ENCODE data around the gene RASGRP4.
"Not testable (repeated sequence)": the region's sequence is repeated elsewhere in the genome, so short reads cannot be mapped to it uniquely, and the experiment has no call there.

RASGRP4 gene

GRCh38 chr19:38375098-38375493 is 50.9 kb downstream of the RASGRP4 start:
- H3K27me3 ChIP-seq = no peaks in the 10 kb centered on the region
- peaks cover 49% of the 10 kb centered on the region for H4K20me1 ChIP-seq
- H3K36me3 ChIP-seq = peaks cover 40% of the 10 kb centered on the region
- H3K9me3 ChIP-seq = no peaks in the 10 kb centered on the region
- TF ChIP-seq Cebpa-rat (IDR thresholded peaks at IDR 0.05) = no peak
- peak overlapping the region; percentile 94 for H3K9ac ChIP-seq
- H3K4me1 ChIP-seq = peaks cover 22% of the 10 kb centered on the region
- peak overlapping the region; percentile 99 for H3K4me2 ChIP-seq
- H3K27ac ChIP-seq = peak overlapping the region; percentile 94
- peak overlapping the region; percentile 85 for H3K4me3 ChIP-seq

- TF ChIP-seq Cebpa-rat (IDR thresholded peaks at IDR 0.05) = no peak
- Histone ChIP-seq H3K4me3 (peak within 1 kb of the TSS; percentile 85), H3K27ac (peak within 1 kb of the TSS; percentile 94), H3K4me1 (peaks cover 22% of the 10 kb centered on the region), H3K9ac (peak within 1 kb of the TSS; percentile 94), H3K9me3 (no peaks in the 10 kb centered on the region), H4K20me1 (peaks cover 43% of the 10 kb centered on the region), H3K4me2 (peak within 1 kb of the TSS; percentile 99), H3K27me3 (no peaks in the 10 kb centered on the region), H3K36me3 (peaks cover 34% of the 10 kb centered on the region)
Measured at GRCh38 chr19:38374332-38375097, 51.5 kb downstream of the RASGRP4 start, which contains the start of gene PSMD8. TSS of gene PSMD8 (plus strand) at chr19:38374571. CDS start at chr19:38374602, 31 bp downstream.

GRCh38 chr19:38373907-38374331 is 52.1 kb downstream of the RASGRP4 start:
- Histone ChIP-seq H3K27ac (peak overlapping the region; percentile 94), H3K9me3 (no peaks in the 10 kb centered on the region), H4K20me1 (peaks cover 37% of the 10 kb centered on the region), H3K9ac (peak overlapping the region; percentile 94; the same call in 1 of the 2 replicates), H3K4me1 (peaks cover 22% of the 10 kb centered on the region), H3K4me2 (peak overlapping the region; percentile 68), H3K36me3 (peaks cover 28% of the 10 kb centered on the region), H3K4me3 (peak overlapping the region; percentile 85), H3K27me3 (no peaks in the 10 kb centered on the region)
- TF ChIP-seq Cebpa-rat (IDR thresholded peaks at IDR 0.05) = no peak

GRCh38 chr19:38371081-38371480 is 54.9 kb downstream of the RASGRP4 start:
- Histone ChIP-seq H3K9me3 (no peaks in the 10 kb centered on the region), H3K4me1 (peaks cover 14% of the 10 kb centered on the region)

GRCh38 chr19:38370299-38370698 is 55.7 kb downstream of the RASGRP4 start:
- peaks cover 4% of the 10 kb centered on the region for H3K9me3 ChIP-seq
- H4K20me1 ChIP-seq = peaks cover 2% of the 10 kb centered on the region; the same call in 1 of the 2 replicates
- H3K4me2 ChIP-seq = no peak overlapping the region
- no peaks in the 10 kb centered on the region for H3K36me3 ChIP-seq
- no peak for TF ChIP-seq Cebpa-rat (IDR thresholded peaks at IDR 0.05)
- no peak overlapping the region for H3K27ac ChIP-seq
- no peak overlapping the region for H3K4me3 ChIP-seq
- H3K4me1 ChIP-seq = peaks cover 6% of the 10 kb centered on the region
- no peak overlapping the region for H3K9ac ChIP-seq
- no peaks in the 10 kb centered on the region for H3K27me3 ChIP-seq

More at GRCh38 chr19:38371081-38371480, 54.9 kb downstream of the RASGRP4 start:
- H3K4me2 ChIP-seq = no peak overlapping the region
- H3K9ac ChIP-seq = no peak overlapping the region
- no peaks in the 10 kb centered on the region for H3K27me3 ChIP-seq
- H3K4me3 ChIP-seq = no peak overlapping the region
- no peaks in the 10 kb centered on the region; the same call in 1 of the 2 replicates for H3K36me3 ChIP-seq
- no peak for TF ChIP-seq Cebpa-rat (IDR thresholded peaks at IDR 0.05)
- no peak overlapping the region for H3K27ac ChIP-seq
- H4K20me1 ChIP-seq = peaks cover 9% of the 10 kb centered on the region; the same call in 1 of the 2 replicates

- Histone ChIP-seq H3K4me3 (no peak overlapping the region), H4K20me1 (no peaks in the 10 kb centered on the region), H3K36me3 (no peaks in the 10 kb centered on the region), H3K4me2 (no peak overlapping the region), H3K9me3 (peaks cover 11% of the 10 kb centered on the region), H3K27me3 (no peaks in the 10 kb centered on the region), H3K9ac (no peak overlapping the region), H3K4me1 (peaks cover 6% of the 10 kb centered on the region), H3K27ac (no peak overlapping the region)
- no peak for TF ChIP-seq Cebpa-rat (IDR thresholded peaks at IDR 0.05)
Measured at GRCh38 chr19:38369584-38369983, 56.4 kb downstream of the RASGRP4 start.

- H3K36me3 ChIP-seq = no peaks in the 10 kb centered on the region
- H3K9me3 ChIP-seq = peaks cover 17% of the 10 kb centered on the region
- no peak for TF ChIP-seq Cebpa-rat (IDR thresholded peaks at IDR 0.05)
- H3K27ac ChIP-seq = no peak overlapping the region
- H3K4me1 ChIP-seq = peaks cover 8% of the 10 kb centered on the region
- H3K9ac ChIP-seq = no peak overlapping the region
- no peak overlapping the region for H3K4me3 ChIP-seq
- H4K20me1 ChIP-seq = no peaks in the 10 kb centered on the region
- H3K27me3 ChIP-seq = no peaks in the 10 kb centered on the region
- no peak overlapping the region for H3K4me2 ChIP-seq
Measured at GRCh38 chr19:38367041-38367440, 59.0 kb downstream of the RASGRP4 start.

GRCh38 chr19:38362946-38363688 is 62.9 kb downstream of the RASGRP4 start:
- not testable (repeated sequence) for H3K9ac ChIP-seq, H3K27ac ChIP-seq, H4K20me1 ChIP-seq, H3K36me3 ChIP-seq
- Histone ChIP-seq H3K9me3 (peaks cover 17% of the 10 kb centered on the region), H3K4me2 (peak overlapping the region; percentile 96), H3K27me3 (peaks cover 27% of the 10 kb centered on the region), H3K4me1 (peaks cover 14% of the 10 kb centered on the region), H3K4me3 (peak overlapping the region; percentile 80)

- peak overlapping the region; percentile 55; the same call in 1 of the 2 replicates for H3K9ac ChIP-seq
- H3K4me1 ChIP-seq = peaks cover 14% of the 10 kb centered on the region
- no peaks in the 10 kb centered on the region for H3K36me3 ChIP-seq
- peaks cover 27% of the 10 kb centered on the region for H3K27me3 ChIP-seq
- TF ChIP-seq Cebpa-rat (IDR thresholded peaks at IDR 0.05) = no peak
- no peaks in the 10 kb centered on the region for H4K20me1 ChIP-seq
- peaks cover 17% of the 10 kb centered on the region for H3K9me3 ChIP-seq
- H3K4me3 ChIP-seq = peak overlapping the region; percentile 80
- peak overlapping the region; percentile 96 for H3K4me2 ChIP-seq
- H3K27ac ChIP-seq = no peak overlapping the region
Measured at GRCh38 chr19:38362076-38362945, 63.7 kb downstream of the RASGRP4 start.

Data from BLaER1 (cell line).